K562 (cell line): Measurements from ENCODE around the gene DIPK1A. TPM values are rescaled to one million over a fixed set of nuclear protein-coding genes. Genes with fewer than 3 reads are reported as not detected.
"Not testable (repeated sequence)": the region's sequence is repeated elsewhere in the genome, so short reads cannot be mapped to it uniquely, and the experiment has no call there.

ENCODE experiments used
- ATAC-seq: fragments of 200-7000 bp; cut with Tn5 transposase; 3 replicates; pipeline ENCODE4 v1.9.1; 2020; ENCODE audit warnings: moderate library complexity
- BruUV-seq: library from RNA; stranded (reverse); fragments of 400-500 nt; replicated peaks from 2 replicates; lab custom pipeline; 2021; lab: Mats Ljungman, UMichigan
- CTCF ChIA-PET: fragments of 300-600 bp; formaldehyde crosslinking; extraction: SDS; loops from one replicate; lab custom pipeline; 2021; ENCODE audit warnings: low intra/inter-chr PET ratio; lab: Yijun Ruan, JAX
- POLR2A ChIA-PET: fragments of 300-600, 350-650 bp; sonication (Branson Sonifier 250); formaldehyde crosslinking; extraction: SDS; loops from one replicate; lab custom pipeline; 2021; ENCODE audit warnings: antibody characterized with exemption, inconsistent platforms; lab: Yijun Ruan, JAX
- DNase-seq, 4 experiments: peaks; one replicate each; pipeline versions ENCODE4 v3.0.0 to v3.0.0-alpha.2; 2011 to 2018; ENCODE audit warnings: low spot score in 3 of 4, mixed read lengths in 3 of 4; ENCODE audit errors: extremely low read depth in 1 of 4
- FAIRE-seq: peaks from 2 replicates; lab custom pipeline; 2011; peaks lifted over from hg19 to GRCh38; lab: Jason Lieb, UNC
- H2AFZ ChIP-seq: 2 replicates; pipeline ENCODE4 v1.6.0; 2011; ENCODE audit warnings: low read depth, low read length, control low read depth, inconsistent platforms
- H3K27ac ChIP-seq: fragments of 200-600 bp; 3 replicates; pipeline ENCODE4 v1.8.0; 2011; ENCODE audit warnings: low read depth, mild to moderate bottlenecking, control low read depth, inconsistent platforms, low read length, moderate library complexity, mixed read lengths; ENCODE audit errors: extremely low read depth
- H3K27me3 ChIP-seq, 2 experiments: fragments of 300-600 bp in 1 of 2; 2 replicates in 1 of 2; 3 replicates in 1 of 2; pipeline versions ENCODE4 v1.6.0 to v1.8.0; 2011; ENCODE audit warnings: inconsistent platforms in 2 of 2, low read length in 2 of 2, mild to moderate bottlenecking in 1 of 2, mixed read lengths in 1 of 2, moderate library complexity in 1 of 2; ENCODE audit not compliant: control insufficient read depth in 2 of 2, insufficient read depth in 2 of 2
- H3K36me3 ChIP-seq: fragments of 300-600 bp; 3 replicates; pipeline ENCODE4 v1.8.0; 2011; ENCODE audit warnings: mild to moderate bottlenecking, low read length, inconsistent platforms; ENCODE audit not compliant: control insufficient read depth, insufficient read depth
- H3K4me1 ChIP-seq, 2 experiments: fragments of 200-600 bp in 1 of 2; replicated peaks in 1 of 2; 2 replicates in 1 of 2; 3 replicates in 1 of 2; pipeline versions ENCODE4 v1.5.1 to v1.8.0; 2011; ENCODE audit warnings: inconsistent platforms in 2 of 2, low read length in 2 of 2, mild to moderate bottlenecking in 1 of 2, mixed read lengths in 1 of 2, moderate library complexity in 1 of 2; ENCODE audit not compliant: control insufficient read depth in 2 of 2, insufficient read depth in 2 of 2
- H3K4me2 ChIP-seq: 2 replicates; pipeline ENCODE4 v1.6.1; 2011; ENCODE audit warnings: low read length, control low read depth, inconsistent platforms, mixed read lengths; ENCODE audit not compliant: insufficient read depth
- H3K4me3 ChIP-seq: fragments of 200-600 bp; sonication (generic), shearing (Covaris generic); 2 replicates; pipeline ENCODE4 v1.5.1; 2016; ENCODE audit warnings: control low read depth, inconsistent platforms
- H3K79me2 ChIP-seq: fragments of 200-600 bp; 3 replicates; pipeline ENCODE4 v1.8.0; 2011; ENCODE audit warnings: low read length, inconsistent platforms; ENCODE audit not compliant: control insufficient read depth, insufficient read depth
- H3K9ac ChIP-seq, 2 experiments: 2 replicates each; pipeline versions ENCODE4 v1.6.0 to v1.6.1; 2011; ENCODE audit warnings: low read depth in 2 of 2, low read length in 2 of 2, control low read depth in 1 of 2, inconsistent platforms in 1 of 2, mild to moderate bottlenecking in 1 of 2, mixed read lengths in 1 of 2; ENCODE audit not compliant: insufficient read depth in 1 of 2
- H3K9me1 ChIP-seq: one replicate; pipeline ENCODE4 v1.6.0; 2011; ENCODE audit warnings: inconsistent platforms, mild to moderate bottlenecking, low read length, moderate library complexity; ENCODE audit not compliant: control insufficient read depth, insufficient read depth
- H3K9me3 ChIP-seq: replicated peaks from 2 replicates; pipeline ENCODE4 v1.5.1; 2011; ENCODE audit warnings: low read depth, low read length, inconsistent platforms; ENCODE audit not compliant: control insufficient read depth, insufficient read depth
- H4K20me1 ChIP-seq: replicated peaks from 2 replicates; pipeline ENCODE4 v1.6.1; 2011; ENCODE audit warnings: low read length, inconsistent platforms, mixed read lengths; ENCODE audit not compliant: control insufficient read depth, insufficient read depth
- ARNT ChIP-seq, 2 experiments: fragments of 450-650 bp; IDR thresholded peaks; 2 replicates each; pipeline ENCODE4 v1.6.1; 2016; ENCODE audit warnings: mild to moderate bottlenecking in 1 of 2
- CREB3L1 ChIP-seq: fragments of 450-650 bp; IDR thresholded peaks from 2 replicates; pipeline ENCODE4 v1.6.1; 2014; ENCODE audit warnings: low read depth, mild to moderate bottlenecking, moderate library complexity, borderline replicate concordance
- E2F1 ChIP-seq: sonication (generic); formaldehyde crosslinking; IDR thresholded peaks from 2 replicates; pipeline ENCODE4 v1.8.1; 2023; ENCODE audit warnings: mild to moderate bottlenecking, missing genetic modification reagents, moderate library complexity
- IRF9 ChIP-seq: fragments of 450-650 bp; IDR thresholded peaks from 2 replicates; pipeline ENCODE4 v1.6.1; 2016; ENCODE audit warnings: missing biosample characterization, missing genetic modification characterization
- LARP7 ChIP-seq: fragments of 450-650 bp; IDR thresholded peaks from 2 replicates; pipeline ENCODE4 v1.6.1; 2016
- MEF2D ChIP-seq: conservative IDR thresholded peaks from 2 replicates; pipeline ENCODE4 v1.6.1; 2016; ENCODE audit warnings: low read depth, missing genetic modification characterization, missing compliant biosample characterization
- SMAD2 ChIP-seq: fragments of 150-350 bp; IDR thresholded peaks from 2 replicates; pipeline ENCODE4 v1.6.1; 2014; ENCODE audit warnings: low read depth, mild to moderate bottlenecking, low read length
- ZNF121 ChIP-seq: sonication (generic); formaldehyde crosslinking; conservative IDR thresholded peaks from 2 replicates; pipeline ENCODE4 v1.8.0; 2022; ENCODE audit warnings: missing genetic modification reagents
- ZNF76 ChIP-seq: fragments of 250-450 bp; sonication (Bioruptor Pico); IDR thresholded peaks from 2 replicates; pipeline ENCODE4 v1.4.0; 2020; ENCODE audit warnings: mild to moderate bottlenecking, moderate library complexity, borderline replicate concordance
- WGBS: fragments of 100-300 bp; shearing (Covaris generic); methylation state at CpG from one replicate; pipeline ENCODE4 v1.1.6; 2016; ENCODE audit warnings: low coverage, mixed read lengths; ENCODE audit not compliant: insufficient coverage; ENCODE audit errors: missing lambda C conversion rate; 5-methylcytosine and 5-hydroxymethylcytosine counted together
- in situ Hi-C: fragments of 300-500 bp; cut with MboI; formaldehyde crosslinking; loops from 4 replicates; pipeline ENCODE4 v1.15.0; 2018; ENCODE audit warnings: inconsistent platforms, mixed read lengths
- intact Hi-C: fragments of 100-400 bp; cut with micrococcal nuclease; formaldehyde crosslinking; loops from 2 replicates; pipeline ENCODE4 v1.14.2; 2022
- polyA plus RNA-seq, 8 experiments: library from polyadenylated mRNA; depleted of rRNA in 4 of 8; stranded (reverse) in 5 of 8; unstranded in 3 of 8; fragments of >200 nt; fragmentation: Nextera tagmentation in 2 of 8; fragmentation: Illumina TruSeq in 1 of 8; extraction: Ambion mirVana in 2 of 8; extraction: Trizol in 1 of 8; gene quantifications; 2 replicates each; pipeline versions ENCODE4 v1.2.1 to v1.2.3, GENCODE V29; 2011 to 2014; ENCODE audit warnings: inconsistent platforms in 1 of 8, missing spikeins in 1 of 8
- total RNA-seq, 7 experiments: library from RNA; depleted of rRNA in 6 of 7; stranded (reverse); fragments of >200 nt in 6 of 7; fragmentation: Illumina TruSeq in 2 of 7; extraction: Trizol in 2 of 7; gene quantifications; 2 replicates each; pipeline versions ENCODE4 v1.2.1 to v1.2.3, GENCODE V29; 2011 to 2021; ENCODE audit warnings: low replicate concordance in 1 of 7

DIPK1A gene
- total and polyA plus RNA-seq, 9 of the 15 experiments (the other 6 are each of a cell fraction or from before 2014, with no cell fraction given), result 0.54 to 2.5 (median 1.3) TPM

- FAIRE-seq, H3K79me2 ChIP-seq, H3K27me3 ChIP-seq, H3K9ac ChIP-seq, H3K4me1 ChIP-seq, intact Hi-C loops, H3K4me3 ChIP-seq, H3K4me2 ChIP-seq, CTCF ChIA-PET, H3K27ac ChIP-seq, H3K36me3 ChIP-seq, H3K9me3 ChIP-seq, in situ Hi-C loops, H4K20me1 ChIP-seq, ATAC-seq, POLR2A ChIA-PET, H3K9me1 ChIP-seq, H2AFZ ChIP-seq, DNase-seq, BruUV-seq: not testable (repeated sequence)
- TF ChIP-seq ZNF121 (CRISPR knock-in tag), result peak; percentile 55
- 29% methylated on average over 2 of the region's 2 CpGs for WGBS
Observed at GRCh38 chr1:92898053-92898452, 63.2 kb downstream of the DIPK1A start.

GRCh38 chr1:92887465-92887864 lies 73.8 kb downstream of the DIPK1A start:
- Histone ChIP-seq H4K20me1 (no peaks in the 10 kb centered on the region; the same call in 1 of the 2 replicates), H3K4me2 (no peak overlapping the region), H3K36me3 (no peaks in the 10 kb centered on the region), H3K27me3 (no peaks in the 10 kb centered on the region), H3K9ac (no peak overlapping the region), H3K9me1 (no peaks in the 10 kb centered on the region), H3K9me3 (no peaks in the 10 kb centered on the region), H2AFZ (no peak overlapping the region), H3K4me1 (no peaks in the 10 kb centered on the region), H3K79me2 (no peaks in the 10 kb centered on the region), H3K4me3 (no peak overlapping the region), H3K27ac (no peak overlapping the region)
- ChIA-PET POLR2A (interaction anchor here (1.3 to 1.6 kb wide), 2 partner anchors 10 to 12 kb away, joined by 3 to 7 read pairs; no protein-coding TSS in a partner anchor), CTCF (no interaction called here)
- intact Hi-C loops (no loop called here), in situ Hi-C loops (no loop called here)
- no TSS peak for BruUV-seq
- no peak for FAIRE-seq
- DNase-seq, result no peak
- 13% methylated on average over 2 of the region's 2 CpGs for WGBS
- no peak for ATAC-seq
- no peak for TF ChIP-seq ARNT (IDR thresholded peaks at IDR 0.05)
- no peak for TF ChIP-seq LARP7
- no peak for TF ChIP-seq SMAD2
- TF ChIP-seq MEF2D, result no peak
- TF ChIP-seq IRF9 (tag), result no peak
- TF ChIP-seq ZNF76 (CRISPR knock-in tag), result no peak
- TF ChIP-seq E2F1, result no peak
- no peak for TF ChIP-seq CREB3L1
